Liver (tissue), 9 donors: Measurements from ENCODE around the gene PLXND1. TPM values are rescaled to one million over a fixed set of nuclear protein-coding genes. Genes with fewer than 3 reads are reported as not detected.

Experiments used
- DNase-seq: peaks from one replicate; pipeline ENCODE4 v3.0.0-alpha.2; 2017; ENCODE audit warnings: low spot score
- H3K27ac ChIP-seq, 2 donors: one replicate each; pipeline ENCODE4 v1.7.0; 2013; ENCODE audit warnings: inconsistent platforms in 2 of 2, low read length in 2 of 2, control low read depth in 1 of 2, low read depth in 1 of 2, mild to moderate bottlenecking in 1 of 2
- H3K27me3 ChIP-seq, 4 donors: one replicate each; pipeline versions ENCODE4 v1.6.1 to v1.7.0; 2013; ENCODE audit warnings: low read length in 3 of 4, inconsistent platforms in 1 of 4, mild to moderate bottlenecking in 1 of 4, moderate library complexity in 1 of 4; ENCODE audit not compliant: control insufficient read depth in 4 of 4, insufficient read depth in 4 of 4
- H3K36me3 ChIP-seq, 4 donors: one replicate each; pipeline versions ENCODE4 v1.6.1 to v1.7.0; 2013; ENCODE audit warnings: low read length in 3 of 4, mild to moderate bottlenecking in 3 of 4, low read depth in 1 of 4, moderate library complexity in 1 of 4; ENCODE audit not compliant: control insufficient read depth in 4 of 4, insufficient read depth in 3 of 4
- H3K4me1 ChIP-seq, 4 donors: one replicate each; pipeline versions ENCODE4 v1.6.1 to v1.7.0; 2013; ENCODE audit warnings: low read length in 3 of 4, mild to moderate bottlenecking in 3 of 4, moderate library complexity in 1 of 4; ENCODE audit not compliant: control insufficient read depth in 4 of 4, insufficient read depth in 4 of 4
- H3K4me3 ChIP-seq, 3 donors: one replicate each; pipeline versions ENCODE4 v1.6.1 to v1.7.0; 2013; ENCODE audit warnings: low read length in 3 of 3, control low read depth in 1 of 3, low read depth in 1 of 3, mild to moderate bottlenecking in 1 of 3
- H3K9ac ChIP-seq, 2 donors: one replicate each; pipeline ENCODE4 v1.7.0; 2013; ENCODE audit warnings: low read length in 2 of 2, mild to moderate bottlenecking in 2 of 2, moderate library complexity in 2 of 2, control low read depth in 1 of 2, low read depth in 1 of 2
- H3K9me3 ChIP-seq, 4 donors: one replicate each; pipeline versions ENCODE4 v1.6.1 to v1.7.0; 2013; ENCODE audit warnings: low read length in 3 of 4; ENCODE audit not compliant: control insufficient read depth in 4 of 4
- EGR1 ChIP-seq, 2 donors: IDR thresholded peaks; 2 replicates each; pipeline ENCODE4 v1.6.1; 2016 to 2018; ENCODE audit warnings: antibody characterized with exemption in 2 of 2, low read depth in 2 of 2
- FOXA1 ChIP-seq: IDR thresholded peaks from 2 replicates; pipeline ENCODE4 v1.6.1; 2016; ENCODE audit warnings: antibody characterized with exemption
- FOXA2 ChIP-seq: IDR thresholded peaks from 2 replicates; pipeline ENCODE4 v1.6.1; 2016; ENCODE audit warnings: antibody characterized with exemption
- GABPA ChIP-seq, 2 donors: IDR thresholded peaks in 1 of 2; conservative IDR thresholded peaks in 1 of 2; 2 replicates each; pipeline ENCODE4 v1.6.1; 2016; ENCODE audit warnings: antibody characterized with exemption in 2 of 2, mild to moderate bottlenecking in 1 of 2, moderate library complexity in 1 of 2
- HNF4A ChIP-seq, 2 donors: conservative IDR thresholded peaks; 2 replicates each; pipeline ENCODE4 v1.6.1; 2016; ENCODE audit warnings: antibody characterized with exemption in 2 of 2, mild to moderate bottlenecking in 2 of 2
- HNF4G ChIP-seq: IDR thresholded peaks from 2 replicates; pipeline ENCODE4 v1.6.1; 2016; ENCODE audit warnings: antibody characterized with exemption
- JUND ChIP-seq, 2 donors: IDR thresholded peaks; 2 replicates each; pipeline ENCODE4 v1.6.1; 2016; ENCODE audit warnings: antibody characterized with exemption in 2 of 2
- NR2F2 ChIP-seq: IDR thresholded peaks from 2 replicates; pipeline ENCODE4 v1.6.1; 2016; ENCODE audit warnings: antibody characterized with exemption
- RAD21 ChIP-seq, 2 donors: IDR thresholded peaks; 2 replicates each; pipeline ENCODE4 v1.6.1; 2016; ENCODE audit warnings: antibody characterized with exemption in 2 of 2, mild to moderate bottlenecking in 2 of 2
- RXRA ChIP-seq, 2 donors: IDR thresholded peaks; 2 replicates each; pipeline ENCODE4 v1.6.1; 2017 to 2018; ENCODE audit warnings: antibody characterized with exemption in 2 of 2, mild to moderate bottlenecking in 1 of 2
- SP1 ChIP-seq: IDR thresholded peaks from 2 replicates; pipeline ENCODE4 v1.6.1; 2018; ENCODE audit warnings: antibody characterized with exemption, mild to moderate bottlenecking
- TAF1 ChIP-seq: conservative IDR thresholded peaks from 2 replicates; pipeline ENCODE4 v1.6.1; 2016; ENCODE audit warnings: antibody characterized with exemption, mild to moderate bottlenecking
- YY1 ChIP-seq: IDR thresholded peaks from 2 replicates; pipeline ENCODE4 v1.6.1; 2016; ENCODE audit warnings: antibody characterized with exemption, mild to moderate bottlenecking
- WGBS: extraction: QIAGEN DNeasy Blood & Tissue Kit; methylation state at CpG from one replicate; pipeline ENCODE4 v1.1.7; 2013; 5-methylcytosine and 5-hydroxymethylcytosine counted together
- polyA plus RNA-seq, 2 donors: library from polyadenylated mRNA; stranded (reverse) in 1 of 2; unstranded in 1 of 2; fragments of 200-250 nt in 1 of 2; fragments of >200 nt in 1 of 2; fragmentation: Nextera tagmentation in 1 of 2; extraction: Ambion mirVana in 1 of 2; gene quantifications; one replicate each; pipeline versions ENCODE4 v1.2.1 to v1.2.3, GENCODE V29; 2013 to 2015
- total RNA-seq, 2 donors: library from RNA; depleted of rRNA; stranded (reverse); fragments of >200 nt; gene quantifications; one replicate each; pipeline ENCODE4 v1.2.3, GENCODE V29; 2014
- TF ChIP-seq, protein P1 (sequence below): fragments of 150-350 bp; IDR thresholded peaks from 2 replicates; pipeline ENCODE4 v1.5.1; 2017; ENCODE audit warnings: improper control_type of control experiment, low read depth, low read length; ENCODE audit not compliant: missing input control
- TF ChIP-seq, protein P2 (sequence below): IDR thresholded peaks from 2 replicates; pipeline ENCODE4 v1.6.1; 2016; ENCODE audit warnings: antibody characterized with exemption
- TF ChIP-seq, protein P3 (sequence below): IDR thresholded peaks from 2 replicates; pipeline ENCODE4 v1.6.1; 2016; ENCODE audit warnings: antibody characterized with exemption, mild to moderate bottlenecking
- TF ChIP-seq, protein P4 (sequence below): IDR thresholded peaks from 2 replicates; pipeline ENCODE4 v1.6.1; 2016; ENCODE audit warnings: antibody characterized with exemption
- TF ChIP-seq, protein P5 (sequence below): IDR thresholded peaks from 2 replicates; pipeline ENCODE4 v1.6.1; 2016; ENCODE audit warnings: antibody characterized with exemption
- donor health status: healthy.
- donor health status: healthy.
- donor health status: healthy.
- donor health status: healthy.
- donor health status: healthy.

PLXND1 gene
- total and polyA plus RNA-seq, 4 donors = 10.4 to 50.2 (median 32.8) TPM

DNA sequence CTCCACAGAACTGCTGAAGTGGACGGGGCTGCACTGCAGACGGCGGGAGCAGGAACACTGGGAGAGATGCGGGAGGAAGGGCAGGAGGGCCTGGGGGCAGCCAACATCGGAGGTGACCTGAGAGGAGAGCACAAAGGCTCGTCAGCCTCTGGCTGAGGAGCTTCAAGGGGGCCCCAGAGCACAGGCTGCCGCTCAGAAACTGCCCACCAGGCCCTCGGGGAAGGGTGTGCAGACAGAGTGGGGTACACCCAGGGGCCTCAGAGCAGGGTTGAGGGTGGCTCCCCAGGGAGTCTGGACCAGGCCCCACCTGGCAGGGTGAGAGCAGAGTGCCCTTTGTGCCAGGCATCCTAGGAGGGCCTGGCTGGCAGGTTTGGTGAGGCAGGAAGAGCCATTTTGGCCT is 92.8 kb downstream of the PLXND1 start:
- DNase-seq = no peak
- TF ChIP-seq HNF4A (conservative IDR thresholded peaks at IDR 0.05) = no peak
- no peak for TF ChIP-seq RXRA (IDR thresholded peaks at IDR 0.05)
- TF ChIP-seq HNF4G = no peak
- no peak for TF ChIP-seq GABPA (IDR thresholded peaks at IDR 0.05 in 1 of 2, conservative IDR thresholded peaks at IDR 0.05 in 1 of 2)
- TF ChIP-seq FOXA1 = no peak
- no peak for TF ChIP-seq SP1
- TF ChIP-seq, protein P1, sequence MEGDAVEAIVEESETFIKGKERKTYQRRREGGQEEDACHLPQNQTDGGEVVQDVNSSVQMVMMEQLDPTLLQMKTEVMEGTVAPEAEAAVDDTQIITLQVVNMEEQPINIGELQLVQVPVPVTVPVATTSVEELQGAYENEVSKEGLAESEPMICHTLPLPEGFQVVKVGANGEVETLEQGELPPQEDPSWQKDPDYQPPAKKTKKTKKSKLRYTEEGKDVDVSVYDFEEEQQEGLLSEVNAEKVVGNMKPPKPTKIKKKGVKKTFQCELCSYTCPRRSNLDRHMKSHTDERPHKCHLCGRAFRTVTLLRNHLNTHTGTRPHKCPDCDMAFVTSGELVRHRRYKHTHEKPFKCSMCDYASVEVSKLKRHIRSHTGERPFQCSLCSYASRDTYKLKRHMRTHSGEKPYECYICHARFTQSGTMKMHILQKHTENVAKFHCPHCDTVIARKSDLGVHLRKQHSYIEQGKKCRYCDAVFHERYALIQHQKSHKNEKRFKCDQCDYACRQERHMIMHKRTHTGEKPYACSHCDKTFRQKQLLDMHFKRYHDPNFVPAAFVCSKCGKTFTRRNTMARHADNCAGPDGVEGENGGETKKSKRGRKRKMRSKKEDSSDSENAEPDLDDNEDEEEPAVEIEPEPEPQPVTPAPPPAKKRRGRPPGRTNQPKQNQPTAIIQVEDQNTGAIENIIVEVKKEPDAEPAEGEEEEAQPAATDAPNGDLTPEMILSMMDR = no peak
- no peak for TF ChIP-seq RAD21 (IDR thresholded peaks at IDR 0.05)
- TF ChIP-seq, protein P2, sequence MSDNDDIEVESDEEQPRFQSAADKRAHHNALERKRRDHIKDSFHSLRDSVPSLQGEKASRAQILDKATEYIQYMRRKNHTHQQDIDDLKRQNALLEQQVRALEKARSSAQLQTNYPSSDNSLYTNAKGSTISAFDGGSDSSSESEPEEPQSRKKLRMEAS = no peak
- H3K9me3 ChIP-seq = no peaks in the 10 kb centered on the region
- H3K9ac ChIP-seq = no peak overlapping the region
- H3K4me3 ChIP-seq = no peak overlapping the region
- H3K27ac ChIP-seq = no peak overlapping the region
- no peaks in the 10 kb centered on the region for H3K27me3 ChIP-seq
- WGBS = 96% methylated on average over 8 of the region's 8 CpGs
- H3K4me1 ChIP-seq = no peaks in the 10 kb centered on the region
- peaks cover 0 to 17% (median 7%) of the 10 kb centered on the region in 4 donors for H3K36me3 ChIP-seq

DNA sequence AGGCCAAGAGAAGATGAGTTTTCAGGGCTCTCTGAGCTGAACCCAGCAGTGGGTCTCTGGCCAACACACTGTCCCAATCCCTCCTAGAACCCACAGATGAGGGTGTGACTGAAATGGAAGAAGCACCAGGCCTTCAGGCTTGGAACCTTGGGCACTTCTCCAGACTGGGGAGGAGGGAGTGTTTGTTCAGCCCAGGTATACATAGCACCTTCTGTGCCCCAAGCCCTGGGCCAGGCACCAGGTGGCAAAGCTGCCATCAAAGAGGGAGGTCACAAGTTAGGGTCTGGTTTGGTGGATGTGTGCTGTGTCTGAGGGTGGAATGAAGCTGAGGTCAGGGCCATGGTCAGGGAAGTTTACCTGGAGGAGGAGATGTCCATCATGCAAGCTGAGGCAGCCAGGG is 93.9 kb downstream of the PLXND1 start:
- no peaks in the 10 kb centered on the region for H3K9me3 ChIP-seq
- DNase-seq = no peak
- no peak overlapping the region for H3K9ac ChIP-seq
- H3K36me3 ChIP-seq = peaks cover 0 to 17% (median 7%) of the 10 kb centered on the region in 4 donors
- H3K27ac ChIP-seq = no peak overlapping the region
- no peak overlapping the region for H3K4me3 ChIP-seq
- no peaks in the 10 kb centered on the region for H3K4me1 ChIP-seq
- TF ChIP-seq, protein P3, sequence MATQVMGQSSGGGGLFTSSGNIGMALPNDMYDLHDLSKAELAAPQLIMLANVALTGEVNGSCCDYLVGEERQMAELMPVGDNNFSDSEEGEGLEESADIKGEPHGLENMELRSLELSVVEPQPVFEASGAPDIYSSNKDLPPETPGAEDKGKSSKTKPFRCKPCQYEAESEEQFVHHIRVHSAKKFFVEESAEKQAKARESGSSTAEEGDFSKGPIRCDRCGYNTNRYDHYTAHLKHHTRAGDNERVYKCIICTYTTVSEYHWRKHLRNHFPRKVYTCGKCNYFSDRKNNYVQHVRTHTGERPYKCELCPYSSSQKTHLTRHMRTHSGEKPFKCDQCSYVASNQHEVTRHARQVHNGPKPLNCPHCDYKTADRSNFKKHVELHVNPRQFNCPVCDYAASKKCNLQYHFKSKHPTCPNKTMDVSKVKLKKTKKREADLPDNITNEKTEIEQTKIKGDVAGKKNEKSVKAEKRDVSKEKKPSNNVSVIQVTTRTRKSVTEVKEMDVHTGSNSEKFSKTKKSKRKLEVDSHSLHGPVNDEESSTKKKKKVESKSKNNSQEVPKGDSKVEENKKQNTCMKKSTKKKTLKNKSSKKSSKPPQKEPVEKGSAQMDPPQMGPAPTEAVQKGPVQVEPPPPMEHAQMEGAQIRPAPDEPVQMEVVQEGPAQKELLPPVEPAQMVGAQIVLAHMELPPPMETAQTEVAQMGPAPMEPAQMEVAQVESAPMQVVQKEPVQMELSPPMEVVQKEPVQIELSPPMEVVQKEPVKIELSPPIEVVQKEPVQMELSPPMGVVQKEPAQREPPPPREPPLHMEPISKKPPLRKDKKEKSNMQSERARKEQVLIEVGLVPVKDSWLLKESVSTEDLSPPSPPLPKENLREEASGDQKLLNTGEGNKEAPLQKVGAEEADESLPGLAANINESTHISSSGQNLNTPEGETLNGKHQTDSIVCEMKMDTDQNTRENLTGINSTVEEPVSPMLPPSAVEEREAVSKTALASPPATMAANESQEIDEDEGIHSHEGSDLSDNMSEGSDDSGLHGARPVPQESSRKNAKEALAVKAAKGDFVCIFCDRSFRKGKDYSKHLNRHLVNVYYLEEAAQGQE = no peak
- TF ChIP-seq, protein P1 = no peak
- TF ChIP-seq FOXA2 (no peak), FOXA1 (no peak), HNF4A (conservative IDR thresholded peaks at IDR 0.05) (no peak), RXRA (IDR thresholded peaks at IDR 0.05) (no peak), SP1 (no peak), TAF1 (no peak), YY1 (no peak), NR2F2 (no peak), EGR1 (IDR thresholded peaks at IDR 0.05; ENCODE audit: low read depth in 2 of 2) (no peak), JUND (IDR thresholded peaks at IDR 0.05) (no peak), GABPA (IDR thresholded peaks at IDR 0.05 in 1 of 2, conservative IDR thresholded peaks at IDR 0.05 in 1 of 2) (no peak), RAD21 (IDR thresholded peaks at IDR 0.05) (no peak), HNF4G (no peak)
- TF ChIP-seq, protein P4, sequence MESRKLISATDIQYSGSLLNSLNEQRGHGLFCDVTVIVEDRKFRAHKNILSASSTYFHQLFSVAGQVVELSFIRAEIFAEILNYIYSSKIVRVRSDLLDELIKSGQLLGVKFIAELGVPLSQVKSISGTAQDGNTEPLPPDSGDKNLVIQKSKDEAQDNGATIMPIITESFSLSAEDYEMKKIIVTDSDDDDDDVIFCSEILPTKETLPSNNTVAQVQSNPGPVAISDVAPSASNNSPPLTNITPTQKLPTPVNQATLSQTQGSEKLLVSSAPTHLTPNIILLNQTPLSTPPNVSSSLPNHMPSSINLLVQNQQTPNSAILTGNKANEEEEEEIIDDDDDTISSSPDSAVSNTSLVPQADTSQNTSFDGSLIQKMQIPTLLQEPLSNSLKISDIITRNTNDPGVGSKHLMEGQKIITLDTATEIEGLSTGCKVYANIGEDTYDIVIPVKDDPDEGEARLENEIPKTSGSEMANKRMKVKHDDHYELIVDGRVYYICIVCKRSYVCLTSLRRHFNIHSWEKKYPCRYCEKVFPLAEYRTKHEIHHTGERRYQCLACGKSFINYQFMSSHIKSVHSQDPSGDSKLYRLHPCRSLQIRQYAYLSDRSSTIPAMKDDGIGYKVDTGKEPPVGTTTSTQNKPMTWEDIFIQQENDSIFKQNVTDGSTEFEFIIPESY = no peak
- TF ChIP-seq, protein P5, sequence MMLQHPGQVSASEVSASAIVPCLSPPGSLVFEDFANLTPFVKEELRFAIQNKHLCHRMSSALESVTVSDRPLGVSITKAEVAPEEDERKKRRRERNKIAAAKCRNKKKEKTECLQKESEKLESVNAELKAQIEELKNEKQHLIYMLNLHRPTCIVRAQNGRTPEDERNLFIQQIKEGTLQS = no peak
- H3K27me3 ChIP-seq = no peaks in the 10 kb centered on the region
